ENCODE measurements around the gene COPE.

Gene COPE

GRCh38 chr19:18850471-18851375 is 68.5 kb downstream of the COPE start:
- no peak for DNase-seq (ENCODE audit: low read depth)

- no peak for DNase-seq (ENCODE audit: low read depth)
Observed at GRCh38 chr19:18849838-18850400, 69.3 kb downstream of the COPE start.

Measured in stimulated activated CD8-positive, alpha-beta memory T cell treated with anti-CD3 and anti-CD28 coated beads, Interleukin-15, amount 100 ng/mL, for 24 hours (primary cell).